HG03175 (cell line): ENCODE results near the gene HEPN1.
A peak's percentile ranks its signal among the peaks of the same experiment; 100 is the strongest.

Experiments
- ATAC-seq: cut with Tn5 transposase; IDR thresholded peaks from one replicate; pipeline ENCODE4 v1.9.1; 2021; ENCODE audit warnings: mild to moderate bottlenecking, moderate library complexity; ENCODE audit not compliant: unreplicated experiment

The HEPN1 gene

DNA sequence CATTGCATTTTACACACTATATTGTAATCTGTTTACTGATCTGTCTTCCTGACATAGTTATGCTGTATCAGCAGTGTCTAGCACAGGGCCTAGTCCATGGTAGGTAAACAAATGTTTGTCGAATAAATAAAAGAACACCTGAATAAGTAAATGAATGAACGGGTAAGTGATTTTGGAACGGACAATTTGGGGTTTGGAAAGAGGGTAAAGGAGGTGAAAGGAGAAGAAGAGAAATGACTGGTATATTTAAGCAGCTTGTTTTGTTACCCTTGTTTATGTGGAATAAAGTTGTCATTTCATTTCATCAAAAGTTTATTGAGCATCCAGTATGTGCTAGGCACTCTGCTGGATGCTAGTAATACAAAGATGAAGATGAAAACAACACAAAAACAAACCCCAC, at the start of gene HEPN1:
TSS of gene HEPN1 (plus strand) at position 301 of the 400 bp plus-strand sequence.
- no peak for ATAC-seq

DNA sequence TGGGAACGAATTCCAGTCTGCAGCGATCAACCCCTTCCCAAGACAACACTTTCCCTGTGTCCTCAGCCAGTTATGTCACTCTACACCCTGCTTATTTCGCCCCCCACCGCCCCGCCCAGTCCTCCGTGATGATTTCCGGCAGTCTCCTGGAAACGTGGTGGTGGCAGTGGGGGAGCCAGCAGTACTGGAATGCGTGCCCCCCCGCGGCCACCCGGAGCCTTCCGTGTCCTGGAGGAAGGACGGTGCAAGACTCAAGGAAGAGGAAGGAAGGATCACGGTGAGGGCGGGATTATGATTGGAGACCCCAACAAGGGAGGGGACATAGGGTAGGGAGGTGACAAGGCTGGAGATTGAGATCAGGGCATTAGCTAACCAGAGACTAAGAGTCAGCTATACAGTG, 49.7 kb upstream of the HEPN1 start:
- ATAC-seq, result no peak

DNA sequence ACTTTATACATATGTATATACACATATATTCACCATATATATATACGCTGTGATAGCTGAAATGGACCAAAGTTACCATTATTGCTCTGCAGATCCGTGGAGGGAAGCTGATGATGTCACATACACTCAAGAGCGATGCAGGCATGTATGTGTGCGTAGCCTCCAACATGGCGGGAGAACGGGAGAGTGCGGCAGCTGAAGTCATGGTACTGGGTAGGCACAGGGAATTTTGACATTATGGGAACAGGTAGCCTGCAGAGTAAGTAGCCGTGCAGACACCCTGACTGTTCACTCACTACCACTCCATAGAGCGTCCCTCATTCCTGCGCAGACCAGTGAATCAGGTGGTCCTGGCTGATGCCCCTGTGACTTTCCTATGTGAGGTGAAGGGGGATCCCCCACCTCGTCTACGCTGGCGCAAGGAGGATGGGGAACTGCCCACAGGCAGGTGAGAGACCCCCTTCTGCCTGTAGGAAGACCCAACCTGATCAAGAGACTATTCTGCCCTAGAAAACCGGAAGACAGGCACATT, 49.1 kb upstream of the HEPN1 start:
- no peak for ATAC-seq

DNA sequence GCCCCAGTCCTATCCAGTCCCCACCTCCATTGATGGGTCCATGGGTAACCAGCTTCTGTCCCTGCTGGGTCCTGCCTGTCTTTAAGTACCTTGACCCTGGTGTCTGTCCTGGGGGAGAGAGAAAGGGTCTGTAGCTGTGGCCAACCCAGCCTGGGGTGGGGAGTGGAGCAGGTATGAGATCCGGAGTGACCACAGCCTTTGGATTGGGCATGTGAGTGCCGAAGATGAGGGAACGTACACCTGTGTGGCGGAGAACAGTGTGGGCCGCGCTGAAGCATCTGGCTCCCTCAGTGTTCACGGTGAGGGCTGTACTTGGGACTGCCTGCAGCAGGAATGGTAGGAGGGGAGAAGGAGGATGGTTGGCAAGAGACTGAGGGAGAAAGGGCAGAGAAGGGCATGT, 48.6 kb upstream of the HEPN1 start:
- ATAC-seq, result no peak

DNA sequence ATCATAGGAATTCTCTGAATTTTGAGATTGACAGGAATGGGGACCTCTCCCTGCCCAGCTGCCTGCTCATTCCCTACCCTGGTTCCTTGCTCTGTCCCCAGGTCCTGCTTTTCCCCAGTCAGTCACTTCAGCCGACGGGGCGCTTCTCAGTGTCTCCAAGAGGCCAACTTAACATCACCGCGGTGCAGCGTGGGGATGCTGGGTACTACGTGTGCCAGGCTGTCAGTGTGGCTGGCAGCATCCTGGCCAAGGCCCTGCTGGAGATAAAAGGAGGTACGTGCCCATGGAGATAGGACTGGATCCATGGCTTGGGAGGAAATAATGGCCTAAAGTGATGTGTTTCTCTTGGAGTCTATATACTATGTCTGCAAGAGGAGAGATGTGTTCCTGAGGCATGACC, 46.8 kb upstream of the HEPN1 start:
- ATAC-seq, result no peak

DNA sequence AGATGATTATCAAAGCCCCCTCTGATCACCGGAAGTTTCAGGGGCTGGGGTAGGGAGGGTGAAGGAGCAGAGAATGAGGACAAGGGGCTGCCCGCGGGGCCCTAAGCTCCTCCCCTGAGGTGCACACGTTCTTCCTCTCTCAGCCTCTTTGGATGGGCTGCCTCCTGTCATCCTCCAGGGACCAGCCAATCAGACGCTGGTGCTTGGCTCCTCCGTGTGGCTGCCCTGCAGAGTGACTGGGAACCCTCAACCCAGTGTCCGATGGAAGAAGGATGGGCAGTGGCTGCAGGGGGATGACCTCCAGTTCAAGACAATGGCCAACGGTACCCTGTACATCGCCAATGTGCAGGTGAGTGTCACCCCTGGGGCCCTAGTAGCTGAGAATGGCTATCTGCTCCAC, 46.3 kb upstream of the HEPN1 start:
- ATAC-seq, result no peak

DNA sequence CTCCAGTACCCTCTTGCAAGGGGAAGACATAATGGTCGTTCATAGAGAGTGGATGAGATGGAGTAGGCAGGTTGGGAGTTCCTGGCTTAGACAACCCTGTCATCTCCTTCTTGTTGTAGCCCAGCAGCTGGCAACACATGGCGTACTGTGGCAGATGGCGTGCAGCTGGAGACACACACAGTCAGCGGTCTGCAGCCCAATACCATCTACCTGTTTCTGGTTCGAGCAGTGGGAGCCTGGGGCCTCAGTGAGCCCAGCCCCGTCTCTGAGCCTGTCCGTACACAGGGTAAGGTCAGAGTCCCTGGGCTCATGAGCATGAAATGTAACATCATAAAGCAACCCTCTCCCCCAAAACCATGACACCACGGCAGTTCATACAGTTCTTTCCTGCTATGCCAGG, 45.1 kb upstream of the HEPN1 start:
- ATAC-seq, result no peak

DNA sequence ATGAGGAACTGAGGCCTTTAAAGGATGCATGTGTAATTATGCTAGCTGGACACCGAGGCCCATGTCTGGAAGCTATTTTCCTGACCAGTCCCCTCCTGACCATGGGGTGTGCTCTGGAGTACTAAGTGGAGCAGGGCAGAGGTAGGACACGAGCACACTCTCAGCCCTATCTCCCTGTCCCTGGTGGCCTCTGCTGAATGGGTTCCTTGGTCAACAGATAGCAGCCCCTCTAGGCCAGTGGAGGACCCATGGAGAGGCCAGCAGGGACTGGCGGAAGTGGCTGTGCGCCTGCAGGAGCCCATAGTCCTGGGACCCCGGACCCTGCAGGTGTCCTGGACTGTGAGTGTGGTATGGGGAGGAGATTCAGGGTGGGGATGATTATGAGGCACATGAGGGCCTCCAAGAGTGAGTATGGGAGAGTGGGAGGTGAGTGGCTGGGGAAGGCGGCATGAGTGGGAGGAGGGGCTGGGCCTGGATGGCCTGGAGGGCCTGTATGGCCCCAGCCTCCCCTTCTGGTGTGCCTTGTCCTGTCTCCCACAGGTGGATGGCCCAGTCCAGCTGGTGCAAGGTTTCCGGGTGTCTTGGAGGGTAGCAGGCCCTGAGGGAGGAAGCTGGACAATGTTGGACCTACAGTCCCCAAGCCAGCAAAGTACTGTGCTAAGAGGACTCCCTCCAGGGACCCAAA, 44.3 kb upstream of the HEPN1 start:
- ATAC-seq, result no peak

DNA sequence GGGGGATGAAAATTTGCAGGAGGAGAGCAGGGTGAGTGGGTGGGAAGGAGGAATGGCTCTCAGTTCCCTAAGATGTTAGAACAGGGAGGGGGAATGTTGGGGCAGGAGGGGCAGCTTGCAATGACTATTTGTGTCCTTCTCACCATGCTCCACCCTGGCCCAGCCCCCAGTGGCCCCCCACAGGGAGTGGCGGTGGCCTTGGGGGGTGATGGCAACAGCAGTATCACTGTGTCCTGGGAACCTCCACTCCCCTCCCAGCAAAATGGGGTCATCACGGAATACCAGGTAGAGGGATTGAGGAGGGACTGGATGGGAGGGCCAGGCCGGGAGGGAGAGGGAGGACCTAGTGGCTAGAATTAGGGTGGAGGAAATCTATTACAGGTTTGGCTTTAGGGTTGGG, 43.6 kb upstream of the HEPN1 start:
- ATAC-seq, result no peak

DNA sequence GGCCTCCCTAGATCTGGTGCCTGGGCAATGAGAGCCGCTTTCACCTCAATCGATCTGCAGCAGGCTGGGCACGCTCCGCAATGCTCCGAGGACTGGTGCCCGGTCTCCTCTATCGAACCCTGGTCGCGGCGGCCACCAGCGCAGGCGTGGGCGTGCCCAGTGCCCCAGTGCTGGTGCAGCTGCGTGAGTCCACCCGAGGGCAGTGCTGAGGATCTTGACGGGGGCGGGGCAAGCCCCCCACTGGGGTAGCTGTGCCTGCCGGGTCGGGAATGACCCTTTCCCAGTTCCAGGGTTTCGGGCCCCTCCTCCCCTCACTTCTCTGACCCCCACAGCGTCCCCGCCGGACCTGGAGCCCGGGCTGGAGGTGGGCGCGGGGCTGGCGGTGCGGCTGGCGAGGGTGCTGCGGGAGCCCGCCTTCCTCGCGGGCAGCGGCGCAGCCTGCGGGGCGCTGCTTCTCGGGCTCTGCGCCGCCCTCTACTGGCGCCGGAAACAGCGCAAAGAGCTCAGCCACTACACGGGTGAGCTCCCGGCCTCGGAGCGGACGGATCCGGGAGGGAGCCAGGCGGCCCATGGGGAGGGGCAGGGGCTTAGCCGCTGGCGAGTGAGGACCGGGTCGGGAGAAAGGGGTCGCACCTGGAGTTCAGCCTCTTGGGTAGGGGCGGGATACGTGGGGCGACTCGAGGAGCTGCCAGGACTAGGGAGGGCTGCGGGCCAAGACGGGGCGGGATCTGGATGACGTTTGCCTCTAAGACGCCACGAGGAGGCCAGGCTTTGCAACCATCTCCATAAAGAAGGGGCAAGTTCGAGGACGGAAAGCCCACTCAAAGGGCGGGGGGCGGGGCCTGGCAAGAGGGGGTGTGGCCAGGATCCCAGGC, 42.9 kb upstream of the HEPN1 start:
- peak; percentile 92 for ATAC-seq

DNA sequence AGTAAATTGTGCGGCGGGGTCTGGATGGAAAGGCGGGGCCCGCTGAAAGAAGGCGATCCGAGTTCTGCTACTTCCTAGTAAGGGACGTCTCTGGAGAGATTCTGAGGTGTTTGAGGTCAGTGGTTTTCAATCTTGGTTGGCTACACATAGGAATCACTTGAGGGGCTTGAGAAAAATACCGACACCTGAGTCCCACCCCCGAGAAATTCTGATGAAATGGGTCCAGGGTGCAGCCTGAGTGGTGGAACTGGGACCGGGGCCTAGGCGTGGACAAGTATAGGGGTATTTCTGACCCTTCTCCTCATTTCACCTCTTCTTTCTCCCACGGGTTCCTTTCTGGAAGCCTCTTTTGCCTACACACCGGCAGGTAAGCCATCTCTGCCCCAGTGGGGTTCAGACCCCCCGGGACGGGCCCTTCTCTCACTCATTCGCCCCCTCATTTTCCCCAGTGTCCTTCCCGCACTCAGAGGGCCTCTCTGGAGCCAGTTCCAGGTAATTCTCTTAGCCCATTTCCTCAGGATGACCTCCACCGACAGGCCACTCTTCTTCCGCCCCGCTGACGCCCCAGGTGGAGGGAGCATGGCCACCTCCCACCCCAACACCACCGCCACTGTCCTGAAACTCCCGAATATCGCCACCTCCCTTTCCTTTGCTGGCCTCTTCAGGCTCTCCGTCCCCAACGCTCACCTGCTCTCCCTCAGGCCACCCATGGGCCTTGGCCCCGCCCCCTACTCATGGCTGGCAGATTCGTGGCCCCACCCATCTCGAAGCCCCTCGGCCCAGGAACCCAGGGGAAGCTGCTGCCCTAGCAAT, 42.0 kb upstream of the HEPN1 start:
- no peak for ATAC-seq

DNA sequence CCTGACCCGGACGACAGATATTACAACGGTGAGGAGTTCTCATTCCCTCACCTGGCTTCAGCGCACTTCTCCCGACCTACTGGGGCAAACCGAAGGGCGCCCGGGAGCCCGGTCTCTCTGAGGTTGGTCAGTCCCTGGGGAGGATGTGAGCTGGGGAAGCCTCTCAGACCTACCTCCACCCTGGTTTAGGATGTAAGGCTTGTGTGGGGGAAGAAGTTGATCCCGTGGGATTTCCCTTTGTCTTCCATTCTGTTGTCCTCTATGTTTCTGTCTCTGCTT, 41.5 kb upstream of the HEPN1 start:
- no peak for ATAC-seq

DNA sequence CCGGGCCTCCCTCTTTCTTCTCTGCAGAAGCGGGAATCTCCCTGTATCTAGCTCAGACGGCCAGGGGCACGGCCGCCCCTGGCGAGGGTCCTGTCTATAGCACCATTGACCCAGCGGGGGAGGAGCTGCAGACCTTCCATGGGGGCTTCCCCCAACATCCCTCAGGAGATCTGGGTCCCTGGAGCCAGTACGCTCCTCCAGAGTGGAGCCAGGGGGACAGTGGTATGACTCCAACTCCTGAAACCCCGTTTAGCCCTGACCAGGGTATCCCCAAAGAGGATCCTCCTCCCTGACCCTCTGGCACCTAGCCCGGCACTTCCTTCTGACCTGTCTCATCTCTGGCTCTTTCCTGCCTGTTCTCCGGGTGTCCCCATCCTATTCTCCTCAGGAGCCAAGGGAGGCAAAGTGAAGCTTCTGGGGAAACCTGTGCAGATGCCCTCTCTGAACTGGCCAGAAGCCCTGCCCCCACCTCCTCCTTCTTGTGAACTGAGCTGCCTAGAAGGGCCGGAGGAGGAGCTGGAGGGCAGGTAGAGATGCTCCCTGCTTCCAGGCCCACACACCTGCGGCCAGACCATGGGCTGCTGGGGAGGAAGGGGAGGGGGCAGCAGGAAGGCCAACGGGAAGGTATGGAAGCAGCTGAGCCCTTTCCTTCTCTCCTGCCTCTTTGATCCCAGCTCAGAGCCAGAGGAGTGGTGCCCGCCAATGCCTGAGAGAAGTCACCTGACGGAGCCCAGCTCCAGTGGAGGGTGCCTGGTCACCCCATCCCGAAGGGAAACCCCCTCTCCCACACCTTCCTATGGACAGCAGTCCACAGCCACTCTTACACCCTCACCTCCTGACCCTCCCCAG, 40.9 kb upstream of the HEPN1 start:
- ATAC-seq, result no peak

DNA sequence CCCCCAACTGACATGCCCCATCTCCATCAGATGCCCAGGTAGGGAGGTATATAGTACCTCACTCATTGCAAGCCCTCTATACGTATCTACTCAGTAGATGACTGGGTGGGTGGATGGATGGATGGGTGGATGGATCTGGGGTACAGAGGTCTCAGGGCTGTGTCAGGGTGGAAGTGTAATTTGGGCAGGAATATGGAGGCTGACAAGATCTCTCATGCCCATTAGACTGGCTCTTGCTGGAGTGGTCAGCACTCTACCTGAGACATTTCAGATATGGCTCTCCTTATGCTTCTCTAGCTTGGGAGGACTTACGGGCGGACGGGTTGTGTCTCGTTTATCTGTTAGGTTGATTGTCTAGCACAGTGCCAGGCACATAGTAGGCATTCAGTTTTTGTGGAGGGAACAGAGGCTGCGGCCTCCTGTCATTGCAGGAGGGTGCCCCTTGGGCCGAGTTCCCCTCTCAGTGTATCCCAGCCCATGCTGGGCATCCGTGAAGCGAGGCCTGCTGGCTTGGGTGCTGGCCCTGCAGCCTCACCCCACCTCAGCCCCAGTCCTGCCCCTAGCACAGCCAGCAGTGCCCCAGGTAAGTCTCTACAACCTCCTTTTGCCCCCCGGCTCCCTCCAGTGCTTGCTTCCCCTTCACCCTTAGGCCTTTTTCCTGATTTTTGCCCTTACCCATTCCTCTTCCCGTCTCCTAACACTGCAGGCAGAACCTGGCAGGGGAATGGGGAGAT, 40.1 kb upstream of the HEPN1 start:
- no peak for ATAC-seq

DNA sequence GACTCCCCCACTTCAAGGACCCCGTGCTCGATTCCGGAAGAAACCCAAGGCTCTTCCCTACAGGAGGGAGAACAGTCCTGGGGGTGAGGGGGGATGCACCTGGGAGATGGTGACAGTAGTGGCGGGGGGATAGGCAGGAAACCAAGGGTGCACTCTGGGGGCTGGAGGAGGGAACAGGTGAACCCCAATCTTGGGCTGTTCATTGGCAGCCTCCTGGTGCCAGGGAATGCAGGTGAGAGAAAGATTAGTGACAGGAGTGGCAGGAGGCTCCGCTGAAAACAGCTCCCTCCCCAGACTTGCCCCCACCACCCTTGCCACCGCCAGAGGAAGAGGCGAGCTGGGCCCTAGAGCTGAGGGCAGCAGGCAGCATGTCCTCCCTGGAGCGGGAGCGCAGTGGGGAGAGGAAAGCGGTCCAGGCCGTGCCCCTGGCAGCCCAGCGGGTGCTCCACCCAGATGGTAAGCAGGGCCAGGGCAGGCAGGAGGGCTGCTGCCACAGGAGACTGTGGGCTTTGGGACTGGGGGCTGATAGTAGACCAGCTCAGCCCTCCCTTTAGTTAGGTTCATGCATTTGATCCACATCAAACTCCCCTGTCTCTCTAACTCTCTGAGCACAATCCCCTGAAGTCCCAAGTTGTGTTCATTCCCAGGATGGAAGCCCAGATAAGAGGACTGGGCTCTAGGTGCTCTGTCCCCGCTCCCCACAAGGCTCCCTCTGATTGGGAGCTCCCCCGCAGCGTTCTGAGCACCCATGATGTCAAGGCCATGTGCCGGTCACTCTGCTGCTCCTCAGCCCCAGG, 39.4 kb upstream of the HEPN1 start:
- no peak for ATAC-seq

DNA sequence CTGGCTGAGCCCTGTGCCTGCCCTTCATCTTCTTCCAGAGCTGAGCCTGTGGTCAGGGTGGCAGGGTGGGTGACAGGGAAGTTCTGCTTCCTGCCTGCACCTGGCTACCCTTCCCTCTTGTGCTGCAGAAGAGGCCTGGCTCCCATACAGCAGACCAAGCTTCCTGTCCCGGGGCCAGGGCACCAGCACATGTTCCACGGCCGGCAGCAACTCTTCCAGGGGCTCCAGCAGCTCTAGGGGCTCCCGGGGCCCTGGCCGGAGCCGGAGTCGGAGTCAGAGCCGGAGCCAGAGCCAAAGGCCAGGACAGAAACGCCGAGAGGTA, 38.8 kb upstream of the HEPN1 start:
- no peak for ATAC-seq

DNA sequence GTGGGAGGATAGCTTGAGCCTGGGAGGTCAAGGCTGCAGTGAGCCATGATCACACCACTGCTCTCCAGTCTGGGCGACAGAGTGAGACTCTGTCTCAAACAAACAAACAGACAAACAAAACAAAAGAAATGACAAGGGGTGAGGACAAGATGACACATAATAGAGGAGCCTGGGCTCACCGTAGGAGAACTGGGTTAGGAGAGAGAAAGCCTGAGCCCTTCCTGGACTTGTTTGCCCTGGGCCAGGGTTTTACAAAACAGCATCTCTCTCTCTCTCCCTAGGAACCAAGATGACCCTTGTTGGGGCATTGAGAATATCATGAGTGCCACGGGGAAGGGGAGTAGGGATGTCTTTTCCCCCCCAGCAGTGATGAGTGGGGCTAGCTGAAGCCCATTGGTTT, 38.1 kb upstream of the HEPN1 start:
- ATAC-seq, result no peak

DNA sequence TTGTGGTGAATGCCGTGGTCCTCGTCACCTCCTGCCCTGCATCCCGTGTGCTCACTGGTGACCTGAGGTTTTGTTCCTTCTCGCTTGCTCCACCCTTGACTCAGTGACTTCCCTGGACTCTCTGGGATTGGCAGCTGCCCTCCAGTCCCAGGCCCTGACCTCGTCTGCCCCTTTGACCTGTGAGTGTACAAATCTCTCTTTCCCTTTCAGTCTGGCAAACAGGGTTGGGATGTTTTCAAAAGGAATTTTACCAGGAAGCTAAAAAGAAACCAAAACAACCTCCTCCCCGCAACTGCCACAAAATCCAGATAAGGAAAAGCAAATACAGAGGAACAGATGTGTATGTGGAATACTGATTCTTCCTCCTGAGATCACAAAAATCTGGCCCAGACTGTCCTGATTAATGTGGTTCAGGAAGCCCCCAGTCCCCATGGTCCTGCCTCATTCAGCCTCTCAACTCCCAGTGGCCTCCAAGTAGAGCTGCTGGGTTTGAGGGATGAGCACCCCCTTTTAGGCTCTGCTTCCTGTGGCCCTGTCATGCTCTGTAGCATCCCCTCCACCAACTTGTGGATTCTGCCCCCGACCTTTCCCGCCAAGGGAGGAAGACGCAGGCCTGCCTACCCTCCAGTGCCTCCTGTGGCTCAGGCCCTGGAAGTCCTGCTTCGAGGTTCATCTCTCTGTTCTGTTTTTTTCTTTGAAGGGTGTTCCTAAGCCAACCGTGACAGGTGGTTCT, 36.5 kb upstream of the HEPN1 start:
- no peak for ATAC-seq

DNA sequence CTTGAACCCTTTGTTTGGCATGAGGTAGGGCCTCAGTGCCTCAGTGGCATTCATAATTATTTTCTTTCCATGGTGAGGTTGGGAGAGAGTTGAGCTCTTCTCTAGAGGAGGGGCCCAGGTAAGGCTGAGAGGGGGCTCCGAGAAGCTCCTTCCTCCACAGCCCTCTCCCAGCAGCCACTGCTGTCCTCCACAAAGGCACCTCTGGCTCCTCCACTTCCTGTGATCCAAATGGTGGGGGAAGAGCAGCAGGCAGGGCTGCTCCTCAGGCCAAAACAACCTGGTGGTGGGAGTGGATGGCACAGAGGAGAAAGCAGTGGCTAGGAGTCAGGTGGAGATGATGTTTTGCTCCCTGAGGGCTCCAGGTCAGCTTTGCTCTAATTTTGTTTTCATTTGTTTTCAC, 34.7 kb upstream of the HEPN1 start:
- no peak for ATAC-seq
